ENCODE measurements around the gene UROS.

- TF ChIP-seq POLR2A (IDR thresholded peaks at IDR 0.05) (no peak), CTCF (IDR thresholded peaks at IDR 0.05) (no peak), EP300 (IDR thresholded peaks at IDR 0.05) (no peak)
Observed at GRCh38 chr10:125811251-125811650, 11.8 kb downstream of the UROS start.
